ENCODE results near the gene KRT78. TPM values are rescaled to one million over a fixed set of nuclear protein-coding genes. Genes with fewer than 3 reads are reported as not detected.
A peak's percentile ranks its signal among the peaks of the same experiment; 100 is the strongest.
"Not testable (repeated sequence)": the region's sequence is repeated elsewhere in the genome, so short reads cannot be mapped to it uniquely, and the experiment has no call there.

The KRT78 gene
- total and polyA plus RNA-seq, 3 experiments from 2014 or later, result not detected

- H3K9me3 Mint-ChIP-seq; POLR2A ChIA-PET; H3K27me3 ChIP-seq (ENCODE audit: insufficient read depth, low read length, poor library complexity, severe bottlenecking); H3K36me3 Mint-ChIP-seq; H3K4me3 Mint-ChIP-seq; H3K27ac ChIP-seq (ENCODE audit: low read depth, low read length); DNase-seq; H3K4me1 ChIP-seq (ENCODE audit: insufficient read depth, low read length); CTCF ChIA-PET; H3K36me3 ChIP-seq (ENCODE audit: insufficient read depth, low read length); H3K4me1 Mint-ChIP-seq; H3K9me3 ChIP-seq (ENCODE audit: low read length); H3K4me3 ChIP-seq (ENCODE audit: low read length); H3K27ac Mint-ChIP-seq: not testable (repeated sequence)
- peaks cover 8 to 37% of the 10 kb centered on the region in 2 donors for H3K27me3 Mint-ChIP-seq
Observed at GRCh38 chr12:52856077-52856476, 7.3 kb upstream of the KRT78 start.

- H3K9me3 Mint-ChIP-seq, result peaks cover 0 to 2% (median 0%) of the 10 kb centered on the region in 5 donors
- ChIA-PET POLR2A (no interaction called here), CTCF (no interaction called here)
- H3K4me1 ChIP-seq (ENCODE audit: insufficient read depth, low read length), result no peaks in the 10 kb centered on the region
- H3K27me3 ChIP-seq (ENCODE audit: insufficient read depth, low read length, poor library complexity, severe bottlenecking), result no peaks in the 10 kb centered on the region
- H3K4me3 Mint-ChIP-seq, result no peak overlapping the region
- no peak overlapping the region for H3K27ac Mint-ChIP-seq
- no peaks in the 10 kb centered on the region for H3K36me3 Mint-ChIP-seq
- no peak overlapping the region for H3K27ac ChIP-seq (ENCODE audit: low read depth, low read length)
- H3K4me3 ChIP-seq (ENCODE audit: low read length), result no peak overlapping the region
- peaks cover 9 to 40% of the 10 kb centered on the region in 2 donors for H3K27me3 Mint-ChIP-seq
- H3K9me3 ChIP-seq (ENCODE audit: low read length), result no peaks in the 10 kb centered on the region
- DNase-seq, result no peak
- H3K36me3 ChIP-seq (ENCODE audit: insufficient read depth, low read length), result no peaks in the 10 kb centered on the region
- no peaks in the 10 kb centered on the region for H3K4me1 Mint-ChIP-seq
Observed at GRCh38 chr12:52851787-52852186, 3.0 kb upstream of the KRT78 start.

DNA sequence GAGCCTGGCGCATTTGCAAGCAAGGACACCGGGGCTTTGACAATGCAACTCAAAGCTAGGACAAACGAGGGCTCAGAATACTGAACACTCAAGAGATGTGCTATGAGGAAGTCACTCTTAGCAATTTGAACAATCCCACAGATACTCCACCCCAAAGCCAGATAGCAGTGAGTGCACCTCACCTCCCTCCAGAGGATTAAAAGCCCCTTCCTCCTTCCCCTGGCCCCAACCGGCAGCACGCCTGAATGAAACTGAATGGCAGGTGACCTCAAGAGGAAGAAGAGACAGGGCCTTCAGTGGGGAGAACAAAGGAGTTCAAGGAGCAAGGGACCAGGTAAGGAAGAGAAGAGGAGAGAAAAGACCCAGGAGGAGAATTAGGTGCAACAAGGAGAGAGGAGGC lies 1.9 kb upstream of the KRT78 start:
- Histone ChIP-seq H3K27ac (ENCODE audit: low read depth, low read length) (no peak overlapping the region), H3K9me3 (ENCODE audit: low read length) (no peaks in the 10 kb centered on the region), H3K36me3 (ENCODE audit: insufficient read depth, low read length) (no peaks in the 10 kb centered on the region), H3K4me3 (ENCODE audit: low read length) (no peak overlapping the region), H3K27me3 (ENCODE audit: insufficient read depth, low read length, poor library complexity, severe bottlenecking) (no peaks in the 10 kb centered on the region), H3K4me1 (ENCODE audit: insufficient read depth, low read length) (no peaks in the 10 kb centered on the region)
- Mint-ChIP-seq H3K9me3 (peaks cover 0 to 2% (median 0%) of the 10 kb centered on the region in 5 donors), H3K27ac (no peak overlapping the region), H3K36me3 (no peaks in the 10 kb centered on the region), H3K27me3 (peaks cover 9 to 46% of the 10 kb centered on the region in 2 donors), H3K4me1 (no peaks in the 10 kb centered on the region), H3K4me3 (no peak overlapping the region)
- ChIA-PET POLR2A (no interaction called here), CTCF (no interaction called here)
- peak in 1 of 5 donors; percentile 39 for DNase-seq

- H3K27me3 Mint-ChIP-seq, result peaks cover 4 to 39% of the 10 kb centered on the region in 2 donors
- CTCF ChIA-PET, result no interaction called here
- POLR2A ChIA-PET, result no interaction called here
- no peak overlapping the region for H3K27ac Mint-ChIP-seq
- no peak overlapping the region for H3K4me3 ChIP-seq (ENCODE audit: low read length)
- no peaks in the 10 kb centered on the region for H3K9me3 Mint-ChIP-seq
- H3K36me3 ChIP-seq (ENCODE audit: insufficient read depth, low read length), result no peaks in the 10 kb centered on the region
- H3K4me3 Mint-ChIP-seq, result no peak overlapping the region
- H3K4me1 Mint-ChIP-seq, result no peaks in the 10 kb centered on the region
- no peaks in the 10 kb centered on the region for H3K9me3 ChIP-seq (ENCODE audit: low read length)
- H3K36me3 Mint-ChIP-seq, result no peaks in the 10 kb centered on the region
- no peaks in the 10 kb centered on the region for H3K27me3 ChIP-seq (ENCODE audit: insufficient read depth, low read length, poor library complexity, severe bottlenecking)
- H3K27ac ChIP-seq (ENCODE audit: low read depth, low read length), result no peak overlapping the region
- peak in 1 of 5 donors; percentile 16 for DNase-seq
- H3K4me1 ChIP-seq (ENCODE audit: insufficient read depth, low read length), result no peaks in the 10 kb centered on the region
Observed at GRCh38 chr12:52849511-52849910, 717 bp upstream of the KRT78 start.

DNA sequence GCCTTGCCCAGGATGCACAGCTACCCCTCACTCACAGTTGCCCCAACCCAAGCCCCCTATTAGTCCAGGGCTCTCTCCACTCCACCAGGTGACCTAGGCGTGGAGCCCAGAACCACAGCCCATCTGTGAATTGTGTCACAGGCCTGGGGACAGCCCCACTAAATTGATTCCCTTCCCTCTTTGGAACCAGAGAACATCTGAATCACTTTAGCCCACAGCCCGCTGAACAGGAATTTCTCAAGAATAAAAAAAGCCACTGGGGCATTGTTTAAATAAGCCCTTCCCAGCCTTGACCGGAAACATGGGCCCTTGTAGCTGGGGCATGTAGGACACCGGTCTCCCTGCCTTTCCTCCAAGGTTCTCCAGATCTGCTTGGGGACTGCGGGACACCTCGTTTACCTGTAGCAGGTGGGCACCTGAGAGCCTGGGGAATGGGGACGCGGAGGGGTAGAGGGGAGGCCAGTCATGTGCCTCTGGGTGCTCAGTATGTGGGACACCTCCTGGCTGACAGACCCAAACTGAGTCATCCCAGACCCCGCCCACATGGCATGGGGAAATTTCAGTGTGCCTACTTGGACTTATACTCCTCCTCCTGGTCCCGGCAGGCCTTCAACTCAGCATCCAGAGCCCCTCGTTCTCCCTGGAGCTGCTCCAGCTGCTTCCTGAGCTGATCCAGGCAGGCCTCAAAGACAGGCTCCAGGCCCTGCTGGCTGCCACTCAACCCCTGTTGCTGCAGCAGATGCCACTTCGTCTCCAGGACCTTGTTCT lies 1.3 kb downstream of the KRT78 start:
- Mint-ChIP-seq H3K27me3 (peaks cover 1 to 25% of the 10 kb centered on the region in 2 donors), H3K4me1 (no peaks in the 10 kb centered on the region), H3K27ac (peak overlapping the region in 1 of 8 donors; percentile 46), H3K9me3 (no peaks in the 10 kb centered on the region), H3K4me3 (no peak overlapping the region), H3K36me3 (no peaks in the 10 kb centered on the region)
- Histone ChIP-seq H3K36me3 (ENCODE audit: insufficient read depth, low read length) (no peaks in the 10 kb centered on the region), H3K27me3 (ENCODE audit: insufficient read depth, low read length, poor library complexity, severe bottlenecking) (no peaks in the 10 kb centered on the region), H3K4me3 (ENCODE audit: low read length) (no peak overlapping the region), H3K27ac (ENCODE audit: low read depth, low read length) (no peak overlapping the region), H3K4me1 (ENCODE audit: insufficient read depth, low read length) (no peaks in the 10 kb centered on the region), H3K9me3 (ENCODE audit: low read length) (no peaks in the 10 kb centered on the region)
- ChIA-PET CTCF (no interaction called here), POLR2A (no interaction called here)
- DNase-seq, result peak in 1 of 5 donors; percentile 37

GRCh38 chr12:52846356-52846970 lies 2.3 kb downstream of the KRT78 start:
- Mint-ChIP-seq H3K9me3 (no peaks in the 10 kb centered on the region), H3K36me3 (no peaks in the 10 kb centered on the region), H3K27ac (peak overlapping the region in 1 of 8 donors; percentile 2), H3K4me3 (no peak overlapping the region), H3K4me1 (no peaks in the 10 kb centered on the region), H3K27me3 (peaks cover 1 to 23% of the 10 kb centered on the region in 2 donors)
- no peaks in the 10 kb centered on the region for H3K4me1 ChIP-seq (ENCODE audit: insufficient read depth, low read length)
- no peaks in the 10 kb centered on the region for H3K9me3 ChIP-seq (ENCODE audit: low read length)
- no peak overlapping the region for H3K27ac ChIP-seq (ENCODE audit: low read depth, low read length)
- H3K27me3 ChIP-seq (ENCODE audit: insufficient read depth, low read length, poor library complexity, severe bottlenecking), result no peaks in the 10 kb centered on the region
- CTCF ChIA-PET, result no interaction called here
- H3K36me3 ChIP-seq (ENCODE audit: insufficient read depth, low read length), result no peaks in the 10 kb centered on the region
- POLR2A ChIA-PET, result no interaction called here
- peak in 1 of 5 donors; percentile 24 for DNase-seq
- H3K4me3 ChIP-seq (ENCODE audit: low read length), result no peak overlapping the region

DNA sequence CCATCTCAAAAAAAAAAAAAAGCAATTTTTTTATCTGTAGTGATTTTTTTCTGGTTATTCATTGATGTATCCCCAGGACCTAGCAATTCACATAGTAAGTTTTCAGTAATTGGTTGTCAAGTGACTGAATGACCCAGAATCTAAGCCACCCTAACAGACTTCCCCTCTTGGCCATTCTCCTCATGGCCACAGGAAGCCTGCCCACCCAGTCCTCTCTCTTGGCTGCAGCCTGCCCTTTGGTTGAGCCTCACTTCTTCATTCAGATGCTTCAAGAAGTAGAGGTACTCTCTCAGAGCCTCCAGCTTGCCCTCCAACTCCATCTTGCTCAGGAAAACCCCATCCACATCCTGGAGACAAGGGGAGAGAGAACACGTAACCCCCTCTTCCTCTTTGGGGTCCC lies 2.8 kb downstream of the KRT78 start:
- Histone ChIP-seq H3K36me3 (ENCODE audit: insufficient read depth, low read length) (no peaks in the 10 kb centered on the region), H3K27ac (ENCODE audit: low read depth, low read length) (no peak overlapping the region), H3K27me3 (ENCODE audit: insufficient read depth, low read length, poor library complexity, severe bottlenecking) (no peaks in the 10 kb centered on the region), H3K4me3 (ENCODE audit: low read length) (no peak overlapping the region), H3K9me3 (ENCODE audit: low read length) (no peaks in the 10 kb centered on the region), H3K4me1 (ENCODE audit: insufficient read depth, low read length) (no peaks in the 10 kb centered on the region)
- Mint-ChIP-seq H3K27me3 (peaks cover 1 to 24% of the 10 kb centered on the region in 2 donors), H3K9me3 (no peaks in the 10 kb centered on the region), H3K27ac (peak overlapping the region in 2 of 8 donors; percentile 2 to 55), H3K4me1 (no peaks in the 10 kb centered on the region), H3K36me3 (no peaks in the 10 kb centered on the region), H3K4me3 (no peak overlapping the region)
- CTCF ChIA-PET, result no interaction called here
- no peak for DNase-seq
- POLR2A ChIA-PET, result no interaction called here

DNA sequence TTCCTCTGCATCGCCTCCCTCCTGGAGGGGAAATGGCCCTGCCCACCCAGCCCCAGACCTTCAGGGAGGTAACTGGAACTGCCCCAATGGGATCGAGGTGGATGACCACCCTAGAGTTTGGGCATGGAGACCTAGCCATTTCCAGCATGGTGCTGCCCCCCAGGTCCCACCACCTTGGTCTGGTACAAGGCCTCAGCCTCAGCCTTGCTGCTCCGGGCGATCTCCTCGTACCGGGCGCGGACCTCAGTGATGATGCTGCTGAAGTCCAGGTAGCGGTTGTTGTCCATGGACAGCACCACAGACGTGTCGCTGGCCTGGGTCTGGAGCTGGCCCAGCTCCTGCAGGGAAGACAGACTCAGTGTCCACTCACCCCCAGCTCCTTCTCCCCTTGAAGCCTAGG lies 4.4 kb downstream of the KRT78 start:
- Histone ChIP-seq H3K4me1 (ENCODE audit: insufficient read depth, low read length) (no peaks in the 10 kb centered on the region), H3K27ac (ENCODE audit: low read depth, low read length) (no peak overlapping the region), H3K4me3 (ENCODE audit: low read length) (no peak overlapping the region), H3K27me3 (ENCODE audit: insufficient read depth, low read length, poor library complexity, severe bottlenecking) (no peaks in the 10 kb centered on the region), H3K9me3 (ENCODE audit: low read length) (no peaks in the 10 kb centered on the region), H3K36me3 (ENCODE audit: insufficient read depth, low read length) (no peaks in the 10 kb centered on the region)
- Mint-ChIP-seq H3K4me3 (no peak overlapping the region), H3K27me3 (peaks cover 3 to 22% of the 10 kb centered on the region in 2 donors), H3K36me3 (no peaks in the 10 kb centered on the region), H3K27ac (no peak overlapping the region), H3K9me3 (no peaks in the 10 kb centered on the region), H3K4me1 (no peaks in the 10 kb centered on the region)
- ChIA-PET POLR2A (no interaction called here), CTCF (interaction anchor here (0.9 kb wide), 1 partner anchor 177 kb away, joined by 3 read pairs; no protein-coding TSS in a partner anchor)
- DNase-seq, result peak in 1 of 5 donors; percentile 24

Measured in CD8-positive, alpha-beta memory T cell (primary cell).